DMS153 treated with DMSO at 0.1 percent for 48 hours (cell line): Measurements from ENCODE around the gene BARHL2.

Experiments used
- DNase-seq: peaks from one replicate; lab custom pipeline; 2025; ENCODE audit not compliant: unreplicated experiment; lab: John Stamatoyannopoulos, UW

Gene BARHL2

DNA sequence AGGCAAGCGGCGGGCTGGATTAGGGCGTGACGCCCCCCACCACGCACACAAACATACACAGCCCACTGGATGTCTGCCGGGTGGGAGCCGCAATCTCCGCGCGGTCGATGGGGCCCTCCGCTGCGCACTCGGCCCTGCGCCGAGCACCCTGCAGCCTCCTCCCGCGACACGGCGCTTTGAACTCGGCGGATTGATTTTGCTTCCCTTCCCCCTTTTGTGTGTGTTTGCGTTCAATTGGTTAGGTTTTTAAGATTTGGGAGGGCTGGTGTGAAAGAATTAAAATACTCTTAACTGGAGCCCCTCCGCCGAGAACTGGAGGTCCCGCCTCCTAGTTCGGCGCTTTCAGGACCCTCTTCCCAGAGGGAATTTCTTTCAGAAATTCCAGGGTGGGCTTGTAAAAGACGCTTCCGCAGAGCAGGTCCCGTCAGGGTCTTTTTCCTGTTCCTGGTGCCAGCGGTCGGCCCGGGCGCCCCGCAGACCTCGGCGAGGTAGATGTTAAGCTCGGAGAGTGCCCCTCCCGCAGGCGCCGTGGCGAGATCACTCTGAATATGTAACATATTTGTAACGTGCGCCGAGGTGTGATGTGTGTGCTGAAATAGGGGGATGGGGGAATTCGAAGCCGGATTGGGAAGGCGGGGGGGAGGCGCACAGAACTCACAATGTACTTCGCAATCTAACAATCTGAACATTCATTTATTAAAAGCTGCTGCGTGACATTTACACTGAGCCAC is 8.0 kb upstream of the BARHL2 start:
- no peak for DNase-seq

DNA sequence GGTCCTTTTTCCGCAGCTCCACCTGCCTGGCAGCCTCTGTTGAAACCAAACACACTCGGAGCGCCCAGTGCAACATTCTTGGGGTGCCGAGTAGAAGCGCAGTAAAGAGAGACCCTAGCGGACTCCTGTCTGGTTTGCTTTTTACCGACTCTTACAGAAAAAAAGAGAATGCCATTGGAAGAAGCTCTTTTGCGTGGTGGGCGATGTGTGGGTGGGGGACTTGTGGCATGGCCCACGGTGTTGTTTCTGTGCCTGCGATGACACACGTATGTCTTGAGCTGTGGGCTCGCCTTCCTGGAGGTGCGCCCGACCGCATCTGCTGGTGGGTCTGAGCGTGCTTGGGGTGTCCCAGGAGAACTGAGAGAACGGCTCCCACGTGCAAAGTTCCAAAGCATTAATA is 7.3 kb upstream of the BARHL2 start:
- DNase-seq = no peak

DNA sequence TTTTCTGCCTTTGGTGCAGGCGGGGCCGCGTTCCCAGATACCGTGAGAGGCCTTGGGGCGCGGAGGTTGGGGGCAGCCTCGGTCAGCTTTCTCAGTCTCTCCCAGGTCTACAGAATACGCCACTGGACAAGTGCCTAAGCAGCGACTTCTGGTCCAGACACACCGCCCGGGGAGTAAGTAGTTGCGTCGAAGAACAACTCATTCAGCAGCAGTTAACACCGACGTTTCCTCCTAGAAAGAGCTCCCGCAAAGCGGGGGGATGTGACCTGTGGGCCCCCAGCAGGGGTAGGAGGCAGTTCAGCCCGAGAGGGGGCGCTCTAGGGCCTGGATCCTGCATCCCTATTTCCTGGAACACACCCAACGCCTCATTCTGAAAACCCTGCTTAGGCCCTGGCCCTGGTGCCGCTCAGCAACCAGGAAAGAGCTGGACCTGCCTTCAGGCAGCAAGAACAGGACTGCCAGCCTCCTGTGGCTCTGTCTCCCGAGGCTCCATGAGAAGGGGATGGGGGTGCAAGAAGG is 6.5 kb upstream of the BARHL2 start:
- no peak for DNase-seq

DNA sequence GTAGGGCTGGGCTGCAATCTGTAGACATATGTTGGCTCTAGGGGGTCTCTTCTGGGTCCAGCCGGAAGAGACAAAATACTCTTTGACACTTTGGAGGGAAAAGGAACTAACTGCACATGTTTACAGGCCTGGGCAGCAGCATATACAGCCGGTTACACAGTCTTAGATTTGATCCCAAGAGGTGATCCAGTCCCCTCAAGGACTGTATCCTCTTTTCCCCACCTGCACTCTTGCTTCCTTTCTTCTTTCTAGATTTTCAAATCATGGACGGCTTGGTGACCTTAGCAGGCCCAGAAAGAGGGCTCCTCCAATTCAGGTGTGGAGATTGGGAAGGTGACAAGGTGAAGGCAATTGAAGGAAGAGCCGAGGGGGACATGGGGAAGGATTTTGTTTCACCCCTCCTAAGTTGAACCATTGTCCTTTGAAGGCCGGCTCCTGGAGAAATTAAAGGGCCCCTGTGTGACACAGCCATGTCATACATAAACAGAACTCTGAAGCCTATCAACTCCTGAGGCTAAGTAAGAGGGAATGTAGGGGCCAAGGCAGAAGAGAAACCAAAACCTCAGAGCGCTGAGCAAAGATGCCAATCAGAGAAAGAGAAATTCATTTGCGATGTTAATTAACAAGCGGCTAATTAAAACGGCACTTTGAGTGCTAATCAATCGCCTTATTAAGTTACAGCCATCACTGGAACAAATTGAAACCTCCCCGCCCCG is 5.9 kb upstream of the BARHL2 start:
- no peak for DNase-seq

DNA sequence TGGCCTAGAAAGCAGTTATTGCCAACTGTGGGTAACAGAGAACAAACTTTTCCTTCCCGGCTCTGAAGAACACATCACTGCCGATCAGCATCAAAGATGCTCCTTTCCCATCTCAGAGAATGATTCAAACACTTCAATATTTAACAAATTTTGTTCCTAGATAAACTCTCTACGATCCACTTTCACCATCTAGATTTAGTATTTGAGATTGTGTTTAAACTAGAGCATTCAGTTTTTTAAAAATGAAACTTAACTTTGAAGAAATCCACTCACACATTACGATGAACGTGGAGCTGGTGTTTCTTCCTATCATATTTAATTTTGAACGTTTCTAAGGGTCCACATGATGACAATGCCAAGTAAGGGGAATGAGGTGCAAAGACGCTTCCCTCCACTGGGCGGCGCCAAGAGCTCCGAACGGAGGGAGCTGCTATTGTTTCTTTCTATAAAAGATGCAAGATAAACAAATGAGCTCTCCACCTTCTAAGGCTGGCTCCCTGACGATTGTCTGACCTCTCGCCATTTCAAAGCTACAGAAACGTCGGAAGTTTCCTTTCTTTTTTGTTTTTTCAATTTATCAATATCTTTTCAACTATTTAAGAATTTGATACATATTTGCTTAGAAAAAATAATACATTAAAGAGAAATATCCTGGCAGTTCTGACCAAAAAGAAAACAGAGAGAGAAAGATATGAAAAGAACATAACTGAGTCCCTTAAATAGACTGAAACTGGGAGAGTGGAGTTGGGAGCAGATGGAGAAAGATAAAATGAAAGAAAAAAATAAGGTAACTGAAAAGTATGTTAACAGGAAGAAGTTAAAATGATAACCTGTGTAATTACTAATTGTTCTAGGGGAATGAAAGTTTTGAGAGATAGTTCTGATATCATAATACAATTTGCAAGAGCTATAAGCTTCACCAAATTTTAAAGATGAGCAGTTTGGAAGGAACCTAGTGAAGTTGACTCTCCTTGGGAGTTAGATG is 4.4 kb upstream of the BARHL2 start:
- DNase-seq = peak; percentile 78

DNA sequence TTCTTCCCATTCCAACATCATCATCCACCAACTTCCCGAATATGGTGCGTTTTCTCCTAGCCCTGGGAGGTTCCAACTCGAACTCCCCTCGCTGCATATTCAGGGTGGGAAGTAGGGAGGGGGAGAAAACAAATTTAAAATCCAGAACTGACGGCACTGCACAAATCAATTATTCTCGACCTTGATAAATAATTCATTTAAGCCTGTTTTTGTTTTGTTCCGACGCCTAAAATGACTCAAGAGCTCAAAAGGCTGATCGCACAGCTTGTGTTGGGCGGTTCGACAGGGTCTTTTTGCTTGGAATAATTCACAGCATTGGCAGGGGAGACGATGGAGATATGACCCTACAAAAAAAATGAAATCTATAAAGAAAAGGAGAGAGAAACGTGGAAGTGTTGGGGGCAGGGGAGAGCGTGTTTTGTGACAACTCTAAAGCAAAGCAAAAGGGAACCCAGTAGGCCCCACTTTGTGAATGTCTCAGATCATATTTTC is 3.1 kb upstream of the BARHL2 start:
- DNase-seq = no peak

DNA sequence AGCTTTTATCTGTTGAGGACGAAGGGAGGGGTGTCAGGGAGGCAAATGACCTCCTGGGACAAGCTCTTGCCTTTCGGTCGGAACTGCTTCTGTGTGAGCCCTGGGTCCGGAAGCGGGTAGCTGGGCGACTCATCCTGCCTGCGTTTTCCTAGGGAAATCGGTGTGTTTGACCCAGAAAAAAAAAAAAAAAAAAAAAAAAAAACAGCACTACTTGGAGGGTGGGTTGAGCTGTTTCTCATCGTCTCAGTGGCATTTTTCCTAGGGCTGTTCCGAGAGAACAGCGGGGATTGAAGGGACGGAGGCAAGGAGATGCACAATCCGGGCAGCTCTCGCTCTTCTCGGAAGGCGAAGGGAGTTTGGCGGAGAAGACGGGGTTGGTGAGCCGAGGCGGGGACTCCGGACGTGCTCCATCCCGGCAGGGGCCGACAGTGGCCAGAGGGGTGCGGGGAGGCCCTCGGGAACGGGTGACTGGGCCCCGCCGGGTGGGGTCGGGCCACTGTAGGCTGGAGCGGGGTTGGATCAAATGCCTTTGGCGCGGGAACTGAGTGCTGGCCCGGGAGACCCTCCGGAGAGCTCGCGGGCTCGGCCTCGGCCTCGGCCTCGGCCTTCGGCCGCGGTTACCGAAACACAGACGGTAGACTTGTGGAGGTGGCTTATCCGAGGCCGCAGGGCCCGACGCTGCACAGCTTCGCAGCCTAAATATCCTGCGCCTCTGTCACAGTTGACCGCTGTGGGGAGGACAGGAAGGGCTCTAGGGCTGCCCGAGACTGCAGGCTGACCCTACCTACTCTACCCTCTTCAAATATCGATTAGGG is 2.4 kb upstream of the BARHL2 start:
- DNase-seq = no peak

DNA sequence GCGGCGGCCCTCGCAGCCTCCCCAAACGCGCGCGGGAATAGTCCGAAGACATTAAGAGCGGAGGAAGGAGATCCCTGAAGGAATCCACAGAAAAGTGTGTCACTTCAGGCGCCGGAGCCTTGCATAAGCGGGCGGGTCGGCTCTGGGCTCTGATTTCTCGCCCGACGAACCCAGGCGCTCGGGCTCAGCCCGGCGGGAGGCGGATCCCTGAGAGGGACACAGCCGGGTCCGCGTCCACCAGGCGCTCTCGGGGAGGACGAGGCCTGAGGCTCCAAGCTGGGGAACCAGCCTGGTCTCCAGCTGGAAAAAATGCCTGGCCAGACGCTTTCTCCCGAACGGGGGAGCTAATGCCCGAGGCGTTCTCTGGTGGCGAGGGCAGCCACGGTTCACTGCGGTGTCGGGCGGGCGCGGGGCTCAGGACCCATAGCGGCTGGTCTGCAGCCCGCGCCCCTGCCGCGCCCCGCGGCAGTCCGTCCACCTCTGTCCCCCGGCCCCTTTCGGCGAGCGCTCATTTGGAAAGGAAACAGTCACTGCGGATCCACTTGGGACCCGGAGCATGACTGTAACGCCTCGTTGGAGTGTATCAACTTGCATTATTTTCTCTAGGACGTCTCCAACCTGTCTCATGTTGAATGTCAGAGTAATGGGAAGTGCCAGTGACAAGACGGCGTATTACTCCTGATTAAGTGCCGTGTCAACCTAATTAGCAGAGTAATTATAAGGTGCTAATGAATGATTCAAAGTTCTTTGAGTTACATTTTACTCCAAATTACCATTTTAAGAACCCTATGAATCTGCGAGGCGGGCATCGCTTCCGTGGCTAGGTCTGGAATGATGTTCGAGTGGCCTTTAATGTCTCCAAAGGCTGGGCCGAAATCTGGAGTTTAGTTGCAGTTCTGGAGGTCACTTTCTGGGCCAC is 1.6 kb upstream of the BARHL2 start:
- no peak for DNase-seq

DNA sequence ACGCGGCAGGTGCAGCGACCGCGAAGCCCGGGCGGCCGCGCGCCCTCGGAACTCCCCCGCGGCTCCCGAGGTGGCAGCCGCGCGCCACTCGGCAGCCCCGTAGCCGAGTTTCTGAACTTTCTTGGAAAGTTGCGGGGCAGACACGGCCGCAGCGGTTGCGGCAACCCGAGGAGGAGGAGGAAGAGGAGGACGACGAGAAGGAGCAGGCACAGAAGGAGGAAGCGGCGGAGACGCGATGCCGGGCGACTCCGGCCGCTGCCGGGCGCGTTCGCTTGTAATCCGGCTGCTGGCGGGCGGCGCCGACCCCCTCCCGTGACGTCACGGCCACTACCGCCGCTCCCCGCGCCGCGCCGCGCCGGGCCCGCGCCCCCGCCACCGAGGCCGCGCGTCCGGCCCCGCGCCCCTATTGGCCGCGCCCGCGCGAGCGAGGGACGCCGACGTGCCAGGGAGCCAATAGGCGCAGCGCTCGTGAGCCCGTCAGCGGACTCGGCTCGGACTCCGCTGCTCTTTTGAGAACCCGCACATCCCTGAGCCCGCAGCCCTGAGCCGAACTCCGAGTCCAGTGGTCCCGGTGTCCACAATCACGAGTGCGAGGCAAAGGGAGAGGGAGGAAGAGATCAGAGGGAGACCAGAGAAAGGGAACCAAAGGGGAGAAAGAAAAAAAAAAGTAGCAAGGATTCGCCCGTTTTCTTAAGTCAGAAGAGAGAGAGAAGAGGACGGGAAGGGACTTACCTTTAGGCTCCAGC is 736 bp upstream of the BARHL2 start:
- peak; percentile 44 for DNase-seq

DNA sequence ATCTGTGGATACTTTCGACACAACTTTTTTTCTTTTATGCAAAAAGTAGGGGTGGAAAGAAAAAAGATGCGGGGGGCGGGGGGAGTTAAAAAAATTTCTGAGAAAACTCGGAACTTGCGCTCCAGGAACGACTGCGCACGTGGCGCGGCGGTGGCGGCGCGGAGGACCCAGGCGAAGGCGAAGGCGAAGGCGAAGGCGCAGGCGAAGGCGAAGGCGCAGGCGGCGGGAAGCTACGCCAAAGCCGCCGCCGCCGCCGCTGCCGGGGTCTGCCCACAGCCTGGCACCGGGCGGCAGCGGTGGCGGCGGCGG is 208 bp upstream of the BARHL2 start:
- no peak for DNase-seq

DNA sequence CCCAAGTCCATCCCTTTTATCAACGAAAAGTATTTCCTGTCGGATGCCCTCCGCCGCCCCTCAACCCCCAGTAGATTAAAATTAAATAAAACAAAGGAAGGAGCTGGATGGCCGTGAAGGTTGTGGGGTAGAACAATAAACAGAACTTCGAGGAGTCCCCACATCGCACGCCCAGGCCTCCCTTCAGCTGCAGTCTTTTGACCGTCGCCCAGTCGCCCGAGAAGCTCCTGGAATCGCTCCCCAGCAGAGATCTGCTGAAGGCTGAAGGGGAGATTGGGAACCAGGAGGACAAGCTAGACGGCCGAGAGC is 905 bp downstream of the BARHL2 start:
- DNase-seq = no peak

DNA sequence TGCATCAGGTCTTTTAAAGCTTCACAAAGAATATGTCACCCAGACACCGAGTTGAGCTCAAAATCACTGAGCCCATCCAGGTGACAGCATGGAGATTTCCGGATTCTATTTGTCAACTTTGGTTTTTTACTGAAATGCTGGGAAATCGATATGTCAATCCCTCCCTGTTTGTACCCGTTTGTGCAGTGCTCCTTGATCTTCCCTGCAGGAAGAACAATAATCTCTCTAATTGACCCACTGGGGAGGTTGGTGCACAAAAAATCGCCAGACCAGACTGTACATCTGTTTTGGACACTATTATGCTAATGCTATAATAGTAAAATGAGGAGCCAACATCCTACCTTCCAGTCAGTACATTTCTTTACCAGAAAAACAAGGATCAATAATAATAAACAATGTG is 1.8 kb downstream of the BARHL2 start:
- DNase-seq = no peak

DNA sequence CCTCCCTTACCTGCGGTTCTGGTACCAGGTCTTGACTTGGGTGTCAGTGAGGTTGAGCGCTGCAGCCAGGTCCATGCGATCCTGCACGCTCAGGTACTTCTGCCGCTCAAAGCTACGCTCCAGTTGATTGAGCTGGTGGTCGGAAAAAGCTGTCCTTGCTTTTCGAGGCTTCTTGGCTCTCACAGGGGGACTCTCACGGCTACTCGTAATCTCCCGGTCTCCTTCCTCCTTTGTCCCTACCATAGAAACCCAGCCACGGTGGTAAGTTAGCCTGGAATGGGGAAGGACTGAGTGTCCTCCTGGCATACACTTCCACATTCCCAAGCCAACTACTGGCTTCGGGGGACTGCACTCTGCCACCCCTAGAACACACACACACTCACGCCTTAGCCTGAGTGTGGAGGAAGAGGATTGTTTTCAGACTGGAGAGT is 2.6 kb downstream of the BARHL2 start:
- no peak for DNase-seq

DNA sequence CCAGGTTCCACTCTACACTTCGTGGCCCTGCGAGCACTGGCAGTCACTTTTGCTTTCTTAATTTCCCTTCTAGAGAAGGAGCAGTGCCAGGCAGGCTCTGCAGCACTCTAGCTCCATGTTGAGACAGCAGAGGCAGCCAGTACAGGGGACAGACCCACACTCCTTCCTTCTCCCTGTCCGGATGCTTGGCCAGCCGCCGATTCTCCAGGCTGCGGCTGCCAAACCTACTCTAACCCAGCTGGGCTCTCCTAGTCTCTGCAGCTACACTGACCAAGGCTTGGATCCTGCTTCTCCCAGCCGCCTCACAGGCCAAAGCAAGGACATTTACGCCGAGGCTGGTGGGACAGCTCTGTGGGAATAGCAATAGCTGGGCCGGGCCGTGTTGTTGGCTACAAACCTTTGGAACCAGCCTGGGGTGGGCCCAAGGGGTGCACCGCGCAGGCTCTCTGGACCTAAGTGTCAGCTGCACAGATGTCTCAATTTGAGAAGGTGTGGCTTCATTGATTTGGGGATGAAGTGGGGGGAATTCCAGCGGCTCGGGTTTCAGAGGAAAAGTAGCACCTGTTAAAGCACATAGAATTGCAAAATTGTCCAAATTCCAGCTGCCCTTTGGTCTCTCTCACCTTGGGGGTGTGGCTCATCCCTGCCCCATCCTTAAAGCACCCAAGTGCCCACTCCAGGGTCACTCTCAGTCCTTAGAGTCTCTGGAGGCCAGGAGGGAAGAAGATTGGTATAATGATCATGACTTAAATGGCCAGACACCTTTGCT is 3.2 kb downstream of the BARHL2 start:
- no peak for DNase-seq

DNA sequence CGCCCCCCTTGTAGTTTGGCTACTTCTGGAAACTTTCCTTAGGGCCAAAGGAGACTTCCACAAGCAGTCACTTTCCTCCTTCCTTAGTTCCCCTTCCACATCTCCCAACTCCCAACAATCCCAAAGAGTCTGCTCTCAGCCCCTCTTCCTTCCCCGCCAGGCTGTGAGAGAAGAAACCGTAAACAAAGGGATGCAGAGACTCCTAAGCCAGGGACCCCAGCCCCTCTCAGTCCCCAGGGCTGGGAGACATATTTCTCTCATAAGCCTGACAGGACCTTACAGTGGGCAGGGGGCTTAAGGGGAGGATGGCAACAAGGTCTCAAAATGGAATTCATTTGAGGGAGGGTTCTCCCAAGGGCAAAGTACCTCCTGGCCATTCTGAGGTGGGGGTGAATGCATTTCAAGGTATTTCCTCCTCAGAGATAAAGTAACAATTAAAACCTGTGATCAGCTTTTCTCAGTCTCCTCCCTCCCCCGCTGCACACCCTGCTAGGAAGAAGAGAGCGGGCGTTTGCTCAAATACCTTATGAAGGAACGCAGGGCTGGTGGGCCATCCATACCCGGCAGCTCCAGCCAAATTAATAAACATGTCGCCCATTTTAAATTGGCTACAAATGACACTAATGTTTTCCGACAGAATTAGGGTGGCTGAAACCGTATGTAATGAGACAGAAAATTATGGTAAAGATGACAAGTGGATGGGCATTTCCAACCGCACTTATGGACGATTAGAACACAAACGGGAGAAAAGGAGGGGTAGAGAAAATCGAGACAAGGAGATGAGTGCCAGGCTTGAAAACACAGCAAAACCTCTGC is 4.0 kb downstream of the BARHL2 start:
- no peak for DNase-seq

DNA sequence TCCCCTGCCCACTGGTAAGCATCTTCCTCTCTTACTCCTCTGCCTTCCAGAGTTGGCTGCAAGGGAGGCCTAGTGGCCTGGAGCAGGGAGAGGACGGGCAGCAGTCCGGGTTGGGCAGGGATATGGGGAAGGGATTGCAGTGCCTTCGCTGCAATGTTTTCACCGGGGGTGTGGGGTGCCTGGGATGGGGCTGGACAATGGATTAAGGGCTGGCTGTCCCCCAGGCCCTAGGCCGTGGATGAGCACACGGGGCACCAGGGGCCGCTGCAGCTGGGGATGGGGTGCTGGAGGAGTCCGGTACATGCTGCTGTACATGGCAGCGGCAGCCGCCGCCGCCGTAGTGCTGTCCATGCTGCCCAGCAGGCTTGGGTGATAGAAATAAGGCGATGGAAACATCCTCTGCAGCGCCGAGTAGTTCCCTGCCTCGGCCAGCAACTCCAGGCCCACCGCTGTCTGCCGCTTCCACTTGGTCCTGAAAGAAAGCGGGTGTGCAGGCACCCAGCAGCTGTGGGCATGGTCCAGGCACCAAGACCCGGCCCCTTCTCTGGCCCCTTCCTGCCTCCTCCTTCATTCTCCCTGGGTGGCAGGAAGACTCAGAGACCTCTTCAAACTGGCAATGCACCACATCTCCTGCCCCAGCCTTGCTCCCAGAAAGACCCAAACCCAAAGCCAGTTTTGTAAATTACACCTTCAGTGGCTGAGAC is 4.8 kb downstream of the BARHL2 start:
- no peak for DNase-seq

DNA sequence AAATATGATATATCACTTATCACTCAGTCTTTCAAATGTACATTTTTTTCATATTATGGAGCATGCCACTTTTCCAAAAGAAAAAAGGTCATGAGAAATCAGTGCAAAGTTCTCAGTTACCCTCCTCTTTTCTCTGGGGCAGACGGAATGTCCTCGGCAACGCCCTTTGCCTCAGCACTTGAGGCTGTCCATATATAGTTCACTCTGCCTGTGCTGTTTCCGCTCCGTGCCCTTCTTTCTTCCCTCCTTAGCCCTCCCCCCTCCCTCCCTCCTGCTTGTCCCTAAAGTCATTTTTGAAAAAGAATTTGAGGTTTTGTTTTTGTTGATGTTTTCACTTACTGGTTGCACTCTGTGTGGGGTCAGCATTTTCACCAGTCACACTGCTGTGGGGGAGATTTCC is 5.4 kb downstream of the BARHL2 start:
- no peak for DNase-seq
